Fibroblast of lung (primary cell): ENCODE measurements around the gene CHN2.

Experiments
- EZH2 ChIP-seq: IDR thresholded peaks from 2 replicates; pipeline ENCODE4 v1.5.1; 2012; ENCODE audit warnings: low read length, control low read depth, mild to moderate bottlenecking; ENCODE audit errors: missing control alignments
- TF ChIP-seq, protein P1 (sequence below), 2 donors: IDR thresholded peaks in 1 of 2; conservative IDR thresholded peaks in 1 of 2; 1 replicate in 1 of 2; 2 replicates in 1 of 2; pipeline ENCODE4 v1.5.1; 2011 to 2012; ENCODE audit warnings: low read length in 2 of 2, control low read depth in 1 of 2, inconsistent platforms in 1 of 2, low read depth in 1 of 2, mild to moderate bottlenecking in 1 of 2

DNA sequence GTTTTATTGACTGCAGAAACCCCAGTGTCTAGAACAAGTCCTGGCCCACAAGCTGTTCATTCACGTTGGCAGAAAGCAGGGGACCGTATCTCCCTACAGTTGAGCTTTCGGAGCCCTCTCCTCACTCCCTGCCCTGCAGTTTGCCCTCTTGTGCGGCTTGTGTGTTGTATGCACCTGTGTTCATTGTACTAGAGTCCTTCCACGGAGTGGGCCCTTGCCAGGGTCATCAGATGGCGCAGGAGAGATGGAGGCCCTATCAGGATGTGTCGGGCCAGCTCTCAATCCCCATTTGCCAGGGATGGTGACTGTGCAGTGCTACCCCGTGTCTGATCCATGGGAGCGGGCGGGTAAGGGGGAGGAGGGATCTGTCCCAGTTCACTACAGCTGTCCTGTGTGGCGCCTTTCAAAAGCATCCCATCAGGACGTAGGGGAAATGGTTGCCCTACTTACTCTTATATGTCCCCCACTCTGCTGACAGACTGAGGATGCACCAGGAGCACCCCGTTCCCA, 291.7 kb downstream of the CHN2 start:
- TF ChIP-seq, protein P1, sequence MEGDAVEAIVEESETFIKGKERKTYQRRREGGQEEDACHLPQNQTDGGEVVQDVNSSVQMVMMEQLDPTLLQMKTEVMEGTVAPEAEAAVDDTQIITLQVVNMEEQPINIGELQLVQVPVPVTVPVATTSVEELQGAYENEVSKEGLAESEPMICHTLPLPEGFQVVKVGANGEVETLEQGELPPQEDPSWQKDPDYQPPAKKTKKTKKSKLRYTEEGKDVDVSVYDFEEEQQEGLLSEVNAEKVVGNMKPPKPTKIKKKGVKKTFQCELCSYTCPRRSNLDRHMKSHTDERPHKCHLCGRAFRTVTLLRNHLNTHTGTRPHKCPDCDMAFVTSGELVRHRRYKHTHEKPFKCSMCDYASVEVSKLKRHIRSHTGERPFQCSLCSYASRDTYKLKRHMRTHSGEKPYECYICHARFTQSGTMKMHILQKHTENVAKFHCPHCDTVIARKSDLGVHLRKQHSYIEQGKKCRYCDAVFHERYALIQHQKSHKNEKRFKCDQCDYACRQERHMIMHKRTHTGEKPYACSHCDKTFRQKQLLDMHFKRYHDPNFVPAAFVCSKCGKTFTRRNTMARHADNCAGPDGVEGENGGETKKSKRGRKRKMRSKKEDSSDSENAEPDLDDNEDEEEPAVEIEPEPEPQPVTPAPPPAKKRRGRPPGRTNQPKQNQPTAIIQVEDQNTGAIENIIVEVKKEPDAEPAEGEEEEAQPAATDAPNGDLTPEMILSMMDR (conservative IDR thresholded peaks at IDR 0.05 in 1 of 2, IDR thresholded peaks at IDR 0.05 in 1 of 2; ENCODE audit: low read depth in 1 of 2, low read length in 2 of 2): no peak
- no peak for TF ChIP-seq EZH2
